Uterus (tissue), 4 donors: Measurements from ENCODE around the gene SNTG2. TPM values are rescaled to one million over a fixed set of nuclear protein-coding genes. Genes with fewer than 3 reads are reported as not detected.

ENCODE experiments used
- DNase-seq, 2 donors: peaks; one replicate each; pipeline ENCODE4 v3.0.0-alpha.2; 2019 to 2020
- H3K27ac ChIP-seq, 2 donors: fragments of 200-600 bp; sonication (generic); 1 replicate in 1 of 2; 2 replicates in 1 of 2; pipeline ENCODE4 v1.5.1; 2016 to 2018
- H3K27me3 ChIP-seq, 2 donors: fragments of 200-600 bp; sonication (generic); one replicate each; pipeline ENCODE4 v1.5.1; 2018 to 2019; ENCODE audit warnings: control low read depth in 1 of 2
- H3K36me3 ChIP-seq, 2 donors: fragments of 200-600 bp; sonication (generic); one replicate each; pipeline ENCODE4 v1.5.1; 2019; ENCODE audit warnings: control low read depth in 1 of 2
- H3K4me1 ChIP-seq, 2 donors: fragments of 200-600 bp; sonication (generic); one replicate each; pipeline ENCODE4 v1.5.1; 2018 to 2019; ENCODE audit warnings: control low read depth in 1 of 2
- H3K4me3 ChIP-seq, 2 donors: fragments of 200-600 bp; sonication (generic); 1 replicate in 1 of 2; 2 replicates in 1 of 2; pipeline ENCODE4 v1.5.1; 2018 to 2019; ENCODE audit warnings: mild to moderate bottlenecking in 1 of 2
- H3K9me3 ChIP-seq, 2 donors: fragments of 200-600 bp; sonication (generic); one replicate each; pipeline ENCODE4 v1.5.1; 2019; ENCODE audit warnings: control low read depth in 1 of 2
- POLR2A ChIP-seq, 2 donors: fragments of 450-650 bp; IDR thresholded peaks; one replicate each; pipeline ENCODE4 v1.6.1; 2016; ENCODE audit warnings: antibody characterized with exemption in 2 of 2, mild to moderate bottlenecking in 1 of 2, moderate library complexity in 1 of 2
- intact Hi-C: fragments of 100-400 bp; cut with DNase I; formaldehyde crosslinking; loops from one replicate; pipeline ENCODE4 v1.15.1; 2023; ENCODE audit warnings: low total_unique reads
- total RNA-seq, 4 donors: library from RNA; depleted of rRNA in 3 of 4; stranded (reverse); fragments of >200 nt in 3 of 4; gene quantifications; one replicate each; pipeline versions ENCODE4 v1.1.0 to v1.2.4, GENCODE V29; 2014 to 2023
- TF ChIP-seq, protein P1 (sequence below), 4 experiments: fragments of 200-600 bp in 2 of 4; fragments of 450-650 bp in 2 of 4; sonication (generic) in 2 of 4; IDR thresholded peaks; one replicate each; pipeline ENCODE4 v1.5.1; 2016 to 2019; ENCODE audit warnings: antibody characterized with exemption in 4 of 4, mild to moderate bottlenecking in 2 of 4, moderate library complexity in 1 of 4
- donor health status: DM: yes; HTN: yes; CAD: no.

Gene SNTG2
- total RNA-seq, 4 donors from 2014 or later = 3.2 to 46.2 (median 31.4) TPM

DNA sequence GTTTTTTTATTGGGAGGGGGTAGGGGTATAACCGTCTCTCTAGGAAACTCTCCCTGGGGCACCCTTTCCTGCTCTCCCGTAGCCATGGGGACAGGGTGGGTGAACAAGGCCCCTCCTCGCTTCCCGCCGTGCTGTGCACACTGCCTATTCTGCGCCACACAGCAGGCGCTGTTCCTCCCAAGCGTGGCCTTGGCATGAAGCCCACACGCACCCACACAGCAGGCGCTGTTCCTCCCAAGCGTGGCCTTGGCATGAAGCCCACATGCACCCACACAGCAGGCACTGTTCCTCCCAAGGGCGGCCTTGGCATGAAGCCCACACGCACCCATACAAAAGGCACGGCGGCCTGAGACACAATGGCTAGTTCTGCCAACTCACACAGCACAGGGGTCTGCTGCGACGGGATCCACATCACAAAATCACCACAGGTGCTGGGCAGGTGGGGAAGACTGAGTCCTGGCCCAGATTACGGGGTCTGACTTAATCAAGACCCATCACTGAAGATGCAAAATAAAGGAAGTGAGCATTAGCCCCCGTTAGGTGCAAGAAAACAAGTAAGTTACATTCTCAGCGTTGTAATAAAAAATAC is 416.0 kb downstream of the SNTG2 start:
- H3K9me3 ChIP-seq = no peaks in the 10 kb centered on the region
- intact Hi-C loops = no loop called here
- H3K4me3 ChIP-seq = no peak overlapping the region
- no peak for TF ChIP-seq POLR2A (IDR thresholded peaks at IDR 0.05)
- TF ChIP-seq, protein P1, sequence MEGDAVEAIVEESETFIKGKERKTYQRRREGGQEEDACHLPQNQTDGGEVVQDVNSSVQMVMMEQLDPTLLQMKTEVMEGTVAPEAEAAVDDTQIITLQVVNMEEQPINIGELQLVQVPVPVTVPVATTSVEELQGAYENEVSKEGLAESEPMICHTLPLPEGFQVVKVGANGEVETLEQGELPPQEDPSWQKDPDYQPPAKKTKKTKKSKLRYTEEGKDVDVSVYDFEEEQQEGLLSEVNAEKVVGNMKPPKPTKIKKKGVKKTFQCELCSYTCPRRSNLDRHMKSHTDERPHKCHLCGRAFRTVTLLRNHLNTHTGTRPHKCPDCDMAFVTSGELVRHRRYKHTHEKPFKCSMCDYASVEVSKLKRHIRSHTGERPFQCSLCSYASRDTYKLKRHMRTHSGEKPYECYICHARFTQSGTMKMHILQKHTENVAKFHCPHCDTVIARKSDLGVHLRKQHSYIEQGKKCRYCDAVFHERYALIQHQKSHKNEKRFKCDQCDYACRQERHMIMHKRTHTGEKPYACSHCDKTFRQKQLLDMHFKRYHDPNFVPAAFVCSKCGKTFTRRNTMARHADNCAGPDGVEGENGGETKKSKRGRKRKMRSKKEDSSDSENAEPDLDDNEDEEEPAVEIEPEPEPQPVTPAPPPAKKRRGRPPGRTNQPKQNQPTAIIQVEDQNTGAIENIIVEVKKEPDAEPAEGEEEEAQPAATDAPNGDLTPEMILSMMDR (IDR thresholded peaks at IDR 0.05) = no peak
- H3K27me3 ChIP-seq = no peaks in the 10 kb centered on the region
- no peak overlapping the region for H3K27ac ChIP-seq
- DNase-seq = no peak
- H3K36me3 ChIP-seq = no peaks in the 10 kb centered on the region
- no peaks in the 10 kb centered on the region for H3K4me1 ChIP-seq

DNA sequence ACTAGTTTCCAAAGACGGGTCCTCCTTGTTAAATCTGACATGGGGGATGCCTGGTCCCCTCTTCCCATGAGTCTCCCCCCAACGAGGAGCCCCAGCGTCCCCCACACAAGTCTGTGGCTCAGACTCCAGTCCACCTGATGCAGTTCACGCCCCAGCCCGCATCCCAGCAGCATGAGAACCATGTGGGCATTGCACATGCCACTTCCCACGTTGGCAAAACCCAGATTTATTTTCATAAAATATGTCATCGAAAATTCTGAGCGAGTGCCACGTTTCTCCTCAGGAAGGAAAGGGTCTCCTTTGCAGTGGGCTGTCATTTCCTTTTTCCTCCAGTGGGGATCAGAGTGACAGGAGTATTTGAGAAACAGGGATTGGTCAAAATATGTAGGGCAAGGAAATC is 417.0 kb downstream of the SNTG2 start:
- no peaks in the 10 kb centered on the region for H3K27me3 ChIP-seq
- H3K4me1 ChIP-seq = no peaks in the 10 kb centered on the region
- intact Hi-C loops = no loop called here
- H3K9me3 ChIP-seq = no peaks in the 10 kb centered on the region
- TF ChIP-seq, protein P1 (IDR thresholded peaks at IDR 0.05) = no peak
- TF ChIP-seq POLR2A (IDR thresholded peaks at IDR 0.05) = no peak
- H3K36me3 ChIP-seq = no peaks in the 10 kb centered on the region
- DNase-seq = no peak
- no peak overlapping the region for H3K27ac ChIP-seq
- no peak overlapping the region for H3K4me3 ChIP-seq

DNA sequence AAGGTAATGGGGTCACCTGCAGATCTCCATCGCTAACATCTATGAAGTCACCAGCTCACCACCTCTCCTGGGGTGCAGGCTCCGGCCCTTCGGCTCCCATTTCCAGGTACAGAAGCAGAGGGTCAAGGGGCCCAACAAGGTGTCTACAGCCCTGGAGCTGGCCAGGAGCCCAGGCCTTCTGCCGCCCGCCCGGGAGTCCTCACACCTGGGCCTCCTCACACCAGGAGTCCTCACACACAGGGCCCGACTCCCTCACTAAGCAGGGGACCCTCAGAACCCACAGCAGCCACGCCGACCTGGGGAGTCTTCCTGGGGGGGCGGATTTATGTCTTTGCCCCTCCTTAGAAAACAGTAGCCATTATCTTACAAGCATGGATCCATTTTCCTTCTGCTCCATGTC is 419.3 kb downstream of the SNTG2 start:
- TF ChIP-seq POLR2A (IDR thresholded peaks at IDR 0.05) = no peak
- TF ChIP-seq, protein P1 (IDR thresholded peaks at IDR 0.05) = no peak
- H3K4me3 ChIP-seq = no peak overlapping the region
- intact Hi-C loops = no loop called here

DNA sequence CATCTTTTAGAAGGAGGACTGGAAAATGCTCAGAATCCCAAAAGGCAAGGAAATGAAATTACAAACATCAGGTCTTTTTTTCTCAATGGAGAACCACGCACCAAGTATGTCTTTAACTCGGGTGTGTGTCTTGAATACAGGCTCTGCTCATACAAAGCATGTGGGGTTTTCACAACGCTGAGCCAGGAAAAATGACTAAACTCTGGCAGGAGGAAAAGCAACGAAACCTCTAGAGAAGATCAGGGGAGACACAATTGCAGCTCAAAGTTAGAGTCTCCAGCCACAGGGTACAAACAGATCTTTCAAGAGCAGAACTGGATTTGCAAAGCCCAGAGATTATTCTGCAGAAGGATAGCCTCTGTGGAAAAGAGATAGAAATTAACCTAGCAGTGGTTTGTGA is 419.8 kb downstream of the SNTG2 start:
- intact Hi-C loops = no loop called here
- H3K27me3 ChIP-seq = no peaks in the 10 kb centered on the region
- TF ChIP-seq, protein P1 (IDR thresholded peaks at IDR 0.05) = no peak
- no peak for TF ChIP-seq POLR2A (IDR thresholded peaks at IDR 0.05)
- no peaks in the 10 kb centered on the region for H3K36me3 ChIP-seq
- no peak overlapping the region for H3K4me3 ChIP-seq
- no peak for DNase-seq
- no peak overlapping the region for H3K27ac ChIP-seq
- no peaks in the 10 kb centered on the region for H3K9me3 ChIP-seq
- no peaks in the 10 kb centered on the region for H3K4me1 ChIP-seq

More for the DNA sequence above, 419.3 kb downstream of the SNTG2 start:
- DNase-seq = no peak
- Histone ChIP-seq H3K9me3 (no peaks in the 10 kb centered on the region), H3K27ac (no peak overlapping the region), H3K36me3 (no peaks in the 10 kb centered on the region), H3K4me1 (no peaks in the 10 kb centered on the region), H3K27me3 (no peaks in the 10 kb centered on the region)

DNA sequence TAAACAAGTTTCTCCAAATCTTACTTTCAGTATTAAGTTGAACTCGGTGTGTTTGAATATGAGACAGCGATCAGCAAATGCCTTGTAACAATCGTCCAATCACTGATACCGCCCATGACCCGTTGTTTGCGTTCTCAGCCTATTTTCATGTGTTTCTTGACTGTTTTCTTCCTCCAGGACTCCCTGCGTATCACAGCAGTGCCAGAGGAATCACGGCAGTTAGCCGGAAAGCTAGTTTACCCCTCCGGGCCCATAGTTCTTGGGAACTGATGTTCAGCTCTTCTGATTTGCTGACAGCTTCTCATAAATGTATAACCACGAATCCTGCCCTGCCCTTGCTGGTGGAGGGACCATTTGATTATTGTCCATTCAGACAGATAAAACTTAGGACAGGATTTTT is 420.4 kb downstream of the SNTG2 start:
- H3K9me3 ChIP-seq = no peaks in the 10 kb centered on the region
- H3K27ac ChIP-seq = no peak overlapping the region
- intact Hi-C loops = no loop called here
- no peak for DNase-seq
- no peak for TF ChIP-seq POLR2A (IDR thresholded peaks at IDR 0.05)
- TF ChIP-seq, protein P1 (IDR thresholded peaks at IDR 0.05) = no peak
- no peaks in the 10 kb centered on the region for H3K4me1 ChIP-seq
- no peaks in the 10 kb centered on the region for H3K36me3 ChIP-seq
- H3K4me3 ChIP-seq = no peak overlapping the region
- no peaks in the 10 kb centered on the region for H3K27me3 ChIP-seq
